C4-2B (cell line): ENCODE measurements around the gene GJD2.

Source experiments
- H3K27ac ChIP-seq: fragments of 450-650 bp; 2 replicates; pipeline ENCODE4 v1.5.1; 2017
- ZFX ChIP-seq: fragments of 450-650 bp; IDR thresholded peaks from 2 replicates; pipeline ENCODE4 v1.6.1; 2017
- TF ChIP-seq, protein P1 (sequence below): fragments of 450-650 bp; conservative IDR thresholded peaks from 2 replicates; pipeline ENCODE4 v1.5.1; 2017; ENCODE audit warnings: mild to moderate bottlenecking

The GJD2 gene

DNA sequence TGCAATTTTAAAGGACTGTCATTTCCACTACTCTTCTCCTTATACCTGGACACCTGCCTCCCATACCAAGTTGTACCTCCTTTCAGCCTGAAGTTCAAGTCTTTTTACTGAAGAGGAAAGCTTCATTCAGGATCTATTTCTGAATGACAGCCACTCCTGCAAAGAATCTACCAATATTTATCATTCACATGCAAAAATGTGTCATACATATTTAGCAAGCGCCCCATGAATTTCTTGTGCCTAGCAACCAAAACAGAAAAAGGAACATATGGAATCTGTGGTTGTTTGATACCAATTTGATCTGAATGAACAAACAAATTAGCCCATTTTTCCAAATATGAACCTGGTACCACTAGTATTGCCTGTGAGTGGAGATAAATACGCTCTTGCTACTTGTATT is 16.8 kb downstream of the GJD2 start:
- H3K27ac ChIP-seq = no peak overlapping the region
- no peak for TF ChIP-seq ZFX
- TF ChIP-seq, protein P1, sequence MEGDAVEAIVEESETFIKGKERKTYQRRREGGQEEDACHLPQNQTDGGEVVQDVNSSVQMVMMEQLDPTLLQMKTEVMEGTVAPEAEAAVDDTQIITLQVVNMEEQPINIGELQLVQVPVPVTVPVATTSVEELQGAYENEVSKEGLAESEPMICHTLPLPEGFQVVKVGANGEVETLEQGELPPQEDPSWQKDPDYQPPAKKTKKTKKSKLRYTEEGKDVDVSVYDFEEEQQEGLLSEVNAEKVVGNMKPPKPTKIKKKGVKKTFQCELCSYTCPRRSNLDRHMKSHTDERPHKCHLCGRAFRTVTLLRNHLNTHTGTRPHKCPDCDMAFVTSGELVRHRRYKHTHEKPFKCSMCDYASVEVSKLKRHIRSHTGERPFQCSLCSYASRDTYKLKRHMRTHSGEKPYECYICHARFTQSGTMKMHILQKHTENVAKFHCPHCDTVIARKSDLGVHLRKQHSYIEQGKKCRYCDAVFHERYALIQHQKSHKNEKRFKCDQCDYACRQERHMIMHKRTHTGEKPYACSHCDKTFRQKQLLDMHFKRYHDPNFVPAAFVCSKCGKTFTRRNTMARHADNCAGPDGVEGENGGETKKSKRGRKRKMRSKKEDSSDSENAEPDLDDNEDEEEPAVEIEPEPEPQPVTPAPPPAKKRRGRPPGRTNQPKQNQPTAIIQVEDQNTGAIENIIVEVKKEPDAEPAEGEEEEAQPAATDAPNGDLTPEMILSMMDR = no peak

DNA sequence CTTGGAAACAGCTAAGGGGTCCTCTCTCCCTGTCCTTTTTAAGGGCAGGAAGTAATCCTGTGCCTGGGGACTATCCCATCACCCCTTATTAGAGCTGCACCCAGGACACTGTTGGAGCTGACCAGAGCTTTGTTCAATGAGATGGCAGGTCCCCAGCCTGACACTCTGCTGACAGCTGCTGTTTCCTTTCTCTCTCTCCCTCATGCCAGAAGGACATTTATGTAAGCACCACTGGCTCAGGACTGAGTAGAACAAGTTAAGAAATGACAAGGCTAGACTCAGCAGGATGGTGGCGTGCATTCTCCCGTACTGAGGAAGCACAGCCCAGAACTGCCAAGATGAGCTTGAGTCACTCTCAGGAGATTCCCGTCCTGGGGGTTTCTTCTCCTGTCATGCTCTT is 17.3 kb downstream of the GJD2 start:
- no peak overlapping the region for H3K27ac ChIP-seq
- TF ChIP-seq, protein P1 = no peak
- TF ChIP-seq ZFX = no peak

DNA sequence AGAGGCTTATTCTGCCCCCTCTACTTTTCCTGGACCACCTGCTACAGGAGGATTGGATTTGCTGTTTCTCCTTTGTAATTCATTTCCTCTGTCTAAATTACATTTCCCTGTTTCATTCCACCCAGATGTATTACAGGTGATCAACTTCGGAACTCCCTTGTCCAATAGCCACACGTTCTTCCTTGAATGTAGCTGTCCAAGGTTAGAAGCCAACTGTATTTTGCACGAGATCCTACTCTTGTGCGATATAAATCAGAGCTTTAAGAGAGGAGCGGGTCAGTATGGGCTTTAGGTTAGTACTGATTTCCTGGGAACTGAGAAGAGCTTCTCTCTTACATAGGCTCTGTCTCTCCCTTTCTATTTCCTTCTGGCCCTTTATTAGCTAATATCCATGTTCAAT is 20.5 kb downstream of the GJD2 start:
- TF ChIP-seq, protein P1 = no peak
- no peak for TF ChIP-seq ZFX
- no peak overlapping the region for H3K27ac ChIP-seq

DNA sequence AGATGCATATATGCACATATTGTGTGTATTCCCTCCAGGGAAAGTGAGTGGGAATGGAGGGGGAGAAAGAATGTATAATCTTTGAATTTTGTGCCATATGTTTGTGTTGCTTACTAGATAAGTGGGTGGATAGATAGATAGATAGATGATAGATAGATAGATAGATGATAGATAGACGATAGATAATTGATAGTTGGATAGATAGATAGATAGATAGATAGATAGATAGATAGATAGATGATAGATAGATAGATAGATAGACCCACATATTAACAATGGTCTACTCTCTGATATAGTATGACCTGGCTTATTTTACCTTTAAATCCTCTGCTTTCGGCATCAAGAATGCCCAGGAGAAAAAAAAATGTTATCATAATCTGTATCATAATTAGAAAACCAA is 21.2 kb downstream of the GJD2 start:
- TF ChIP-seq, protein P1 = no peak
- no peak for TF ChIP-seq ZFX
- H3K27ac ChIP-seq = no peak overlapping the region

DNA sequence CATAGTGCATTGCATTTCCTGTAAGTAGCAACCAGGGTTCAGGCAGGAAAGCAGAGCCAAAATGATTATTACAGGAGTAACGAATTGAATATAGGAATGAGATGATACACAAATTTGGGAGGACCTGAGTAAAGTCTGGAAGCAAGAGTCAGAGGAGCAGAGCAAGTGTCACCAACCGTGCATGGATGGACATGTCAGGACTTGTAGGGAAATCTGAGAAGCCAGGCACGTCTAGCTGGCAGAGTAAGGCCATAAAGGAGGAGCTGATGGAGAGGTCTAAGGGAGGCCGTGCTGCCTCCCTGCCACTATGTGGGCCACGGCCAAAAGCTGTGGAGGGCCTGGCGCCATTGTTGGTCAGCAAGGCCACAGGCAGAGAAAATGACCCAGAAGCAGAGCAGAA is 22.4 kb downstream of the GJD2 start:
- TF ChIP-seq, protein P1 = no peak
- no peak for TF ChIP-seq ZFX

DNA sequence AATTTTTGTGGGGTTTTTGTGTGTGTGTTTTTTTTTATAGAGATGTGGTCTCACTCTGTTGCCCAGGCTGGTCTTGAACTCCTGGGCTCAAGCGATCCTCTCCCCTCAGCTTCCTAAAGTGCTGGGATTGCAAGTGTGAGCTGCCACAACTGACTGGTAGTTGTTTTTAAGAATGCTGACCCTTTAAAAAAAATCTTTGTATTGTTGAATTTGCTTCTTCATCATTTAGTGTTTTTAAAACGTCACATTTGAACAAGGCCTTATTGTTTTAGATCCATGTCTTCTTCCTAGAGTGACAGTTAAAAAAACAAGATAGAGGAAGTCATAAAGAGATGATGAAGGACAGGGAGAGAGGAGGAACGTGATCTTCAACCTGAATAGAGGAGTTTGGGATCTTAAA is 24.1 kb downstream of the GJD2 start:
- TF ChIP-seq, protein P1 = no peak
- TF ChIP-seq ZFX = no peak

More for the DNA sequence above, 22.4 kb downstream of the GJD2 start:
- no peak overlapping the region for H3K27ac ChIP-seq

DNA sequence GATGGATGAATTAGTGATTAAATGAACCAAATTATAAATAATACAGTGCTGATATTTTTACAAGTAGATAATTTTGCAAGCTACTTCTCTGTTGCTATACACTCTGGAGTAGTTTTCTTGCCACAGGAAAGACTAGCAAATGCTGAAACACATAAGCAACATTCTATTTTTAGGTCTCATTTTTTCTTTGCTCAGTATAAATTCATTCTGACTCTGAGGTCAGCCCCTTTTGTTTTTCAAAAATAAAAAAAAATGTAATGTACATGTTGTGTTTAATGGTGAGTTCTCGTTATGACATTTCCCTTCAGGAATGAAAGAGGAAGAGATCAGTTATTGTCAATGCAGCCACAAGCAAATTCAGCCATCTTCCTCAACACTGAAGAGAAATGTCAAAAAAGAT is 24.9 kb downstream of the GJD2 start:
- no peak overlapping the region for H3K27ac ChIP-seq

More for the DNA sequence above, 24.1 kb downstream of the GJD2 start:
- no peak overlapping the region for H3K27ac ChIP-seq

More for the DNA sequence above, 24.9 kb downstream of the GJD2 start:
- TF ChIP-seq, protein P1 = no peak
- TF ChIP-seq ZFX = no peak
